HCT116 (cell line): ENCODE measurements around the gene SHKBP1. TPM values are rescaled to one million over a fixed set of nuclear protein-coding genes. Genes with fewer than 3 reads are reported as not detected.

Experiments used
- ATAC-seq: fragments of 200-7000 bp; cut with Tn5 transposase; 2 replicates; pipeline ENCODE4 v1.9.1; 2020; ENCODE audit warnings: mild to moderate bottlenecking, moderate library complexity
- BruUV-seq: library from RNA; stranded (reverse); fragments of 400-500 nt; replicated peaks from 2 replicates; lab custom pipeline; 2021; lab: Mats Ljungman, UMichigan
- CTCF ChIA-PET: fragments of 300-600 bp; sonication (Branson Sonifier 250); formaldehyde crosslinking; loops from one replicate; lab custom pipeline; 2021; ENCODE audit warnings: antibody characterized with exemption; lab: Charles Lee
- POLR2A ChIA-PET: fragments of 300-600, 350-600 bp; sonication (Branson Sonifier 250); formaldehyde crosslinking; loops from one replicate; lab custom pipeline; 2021; ENCODE audit warnings: antibody characterized with exemption; lab: Charles Lee
- RAD21 ChIA-PET, 2 experiments: fragments of 300-600 bp; sonication (Branson Sonifier 250); formaldehyde crosslinking; loops; one replicate each; lab custom pipeline; 2023; ENCODE audit warnings: low total read pairs in 2 of 2; ENCODE audit not compliant: uncharacterized antibody in 2 of 2, unreplicated experiment in 2 of 2, low non-redundant PET in 1 of 2; lab: Charles Lee
- DNase-seq: peaks from one replicate; pipeline ENCODE4 v3.0.0-alpha.2; 2010; ENCODE audit warnings: low read depth, low spot score
- H2AFZ ChIP-seq: fragments of 200-600 bp; shearing (Covaris generic), sonication (generic); 2 replicates; pipeline ENCODE4 v1.6.1; 2017; ENCODE audit warnings: low read depth, mixed run types, mixed read lengths, antibody characterized with exemption, low read length; ENCODE audit not compliant: poor library complexity, severe bottlenecking
- H3K27ac ChIP-seq: 2 replicates; pipeline ENCODE4 v1.5.1; 2012; ENCODE audit warnings: low read depth, low read length
- H3K27me3 ChIP-seq: fragments of 200-600 bp; sonication (generic); 2 replicates; pipeline ENCODE4 v1.6.1; 2016; ENCODE audit warnings: mixed run types, low read length, mixed read lengths; ENCODE audit not compliant: insufficient read depth
- H3K36me3 ChIP-seq, 2 experiments: fragments of 200-500 bp in 1 of 2; fragments of 200-600 bp in 1 of 2; sonication (Bioruptor generic) in 1 of 2; sonication (generic) in 1 of 2; 2 replicates each; pipeline versions ENCODE4 v1.5.1 to v1.6.1; 2014 to 2016; ENCODE audit warnings: low read length in 2 of 2, inconsistent platforms in 1 of 2, mixed read lengths in 1 of 2, mixed run types in 1 of 2; ENCODE audit not compliant: insufficient read depth in 2 of 2, control insufficient read depth in 1 of 2
- H3K4me1 ChIP-seq, 2 experiments: fragments of 200-600 bp in 1 of 2; sonication (generic) in 1 of 2; 2 replicates each; pipeline versions ENCODE4 v1.5.1 to v1.6.1; 2012 to 2017; ENCODE audit warnings: low read length in 2 of 2, inconsistent platforms in 1 of 2, mild to moderate bottlenecking in 1 of 2, mixed read lengths in 1 of 2, mixed run types in 1 of 2, moderate library complexity in 1 of 2; ENCODE audit not compliant: insufficient read depth in 2 of 2, control insufficient read depth in 1 of 2
- H3K4me2 ChIP-seq: fragments of 200-600 bp; sonication (generic); 2 replicates; pipeline ENCODE4 v1.6.1; 2017; ENCODE audit warnings: mixed run types, low read length, mixed read lengths
- H3K4me3 ChIP-seq, 2 experiments: fragments of 200-600 bp in 1 of 2; sonication (generic) in 1 of 2; replicated peaks in 1 of 2; 2 replicates each; pipeline ENCODE4 v1.5.1; 2011 to 2016; ENCODE audit warnings: low read length in 2 of 2, control low read depth in 1 of 2, low read depth in 1 of 2, mild to moderate bottlenecking in 1 of 2, mixed read lengths in 1 of 2, mixed run types in 1 of 2
- H3K79me2 ChIP-seq: fragments of 200-600 bp; sonication (generic); 2 replicates; pipeline ENCODE4 v1.6.1; 2017; ENCODE audit warnings: mild to moderate bottlenecking, mixed run types, low read length, moderate library complexity, mixed read lengths; ENCODE audit not compliant: insufficient read depth
- H3K9ac ChIP-seq: fragments of 200-600 bp; sonication (generic); 2 replicates; pipeline ENCODE4 v1.6.1; 2016; ENCODE audit warnings: low read length, mixed read lengths
- H3K9me2 ChIP-seq: fragments of 200-600 bp; sonication (generic), shearing (Covaris generic); 2 replicates; pipeline ENCODE4 v1.6.1; 2017; ENCODE audit warnings: mixed run types, mild to moderate bottlenecking, moderate library complexity; ENCODE audit not compliant: insufficient read depth
- H3K9me3 ChIP-seq, 2 experiments: fragments of 200-500 bp in 1 of 2; fragments of 200-600 bp in 1 of 2; sonication (Bioruptor generic) in 1 of 2; sonication (generic) in 1 of 2; 2 replicates each; pipeline ENCODE4 v1.6.1; 2014 to 2017; ENCODE audit warnings: low read length in 2 of 2, mixed read lengths in 2 of 2, inconsistent platforms in 1 of 2, low read depth in 1 of 2, mild to moderate bottlenecking in 1 of 2, mixed run types in 1 of 2, moderate library complexity in 1 of 2; ENCODE audit not compliant: control insufficient read depth in 1 of 2, insufficient read depth in 1 of 2
- H4K20me1 ChIP-seq: fragments of 200-600 bp; sonication (generic), shearing (Covaris generic); 2 replicates; pipeline ENCODE4 v1.6.1; 2017; ENCODE audit warnings: mixed run types, mild to moderate bottlenecking, moderate library complexity; ENCODE audit not compliant: insufficient read depth
- CBX3 ChIP-seq: IDR thresholded peaks from 2 replicates; pipeline ENCODE4 v1.6.1; 2012; ENCODE audit warnings: low read depth
- CEBPB ChIP-seq: IDR thresholded peaks from 2 replicates; pipeline ENCODE4 v1.6.1; 2012; ENCODE audit warnings: low read depth
- CTCF ChIP-seq, 3 experiments: fragments of 200-600 bp in 1 of 3; sonication (generic) in 1 of 3; IDR thresholded peaks in 2 of 3; conservative IDR thresholded peaks in 1 of 3; 2 replicates each; pipeline ENCODE4 v1.5.1; 2012 to 2017; ENCODE audit warnings: low read depth in 2 of 3, low read length in 2 of 3, antibody characterized with exemption in 1 of 3, borderline replicate concordance in 1 of 3, control low read depth in 1 of 3, mild to moderate bottlenecking in 1 of 3, mixed read lengths in 1 of 3, mixed run types in 1 of 3, moderate library complexity in 1 of 3; ENCODE audit not compliant: insufficient read depth in 1 of 3
- ELF1 ChIP-seq: IDR thresholded peaks from 2 replicates; pipeline ENCODE4 v1.6.1; 2012; ENCODE audit warnings: low read depth, borderline replicate concordance
- EZH2 ChIP-seq: fragments of 200-600 bp; sonication (generic); IDR thresholded peaks from 2 replicates; pipeline ENCODE4 v1.6.1; 2017; ENCODE audit warnings: antibody characterized with exemption, mixed run types
- EZH2phosphoT487 ChIP-seq: fragments of 200-600 bp; IDR thresholded peaks from 2 replicates; pipeline ENCODE4 v1.6.1; 2018; ENCODE audit warnings: antibody characterized with exemption, borderline replicate concordance
- JUND ChIP-seq: IDR thresholded peaks from 2 replicates; pipeline ENCODE4 v1.6.1; 2012
- MAX ChIP-seq: IDR thresholded peaks from 2 replicates; pipeline ENCODE4 v1.6.1; 2012
- POLR2A ChIP-seq: IDR thresholded peaks from 2 replicates; pipeline ENCODE4 v1.7.0; 2011; ENCODE audit warnings: borderline replicate concordance; ENCODE audit not compliant: insufficient read depth, insufficient read length; ENCODE audit errors: extremely low read depth
- SIN3A ChIP-seq: IDR thresholded peaks from 2 replicates; pipeline ENCODE4 v1.6.1; 2012; ENCODE audit warnings: low read depth
- SP1 ChIP-seq: IDR thresholded peaks from 2 replicates; pipeline ENCODE4 v1.6.1; 2012; ENCODE audit warnings: low read depth
- TCF7L2 ChIP-seq: IDR thresholded peaks from 2 replicates; pipeline ENCODE4 v1.7.0; 2011; ENCODE audit warnings: borderline replicate concordance, inconsistent platforms; ENCODE audit not compliant: insufficient read depth, insufficient read length; ENCODE audit errors: extremely low read depth
- YY1 ChIP-seq: IDR thresholded peaks from 2 replicates; pipeline ENCODE4 v1.6.1; 2011; ENCODE audit warnings: low read length, low read depth, moderate library complexity, mild to moderate bottlenecking; ENCODE audit not compliant: insufficient replicate concordance; ENCODE audit errors: extremely low read depth
- ZFX ChIP-seq: fragments of 450-650 bp; IDR thresholded peaks from 2 replicates; pipeline ENCODE4 v1.6.1; 2017
- ZNF274 ChIP-seq: fragments of 200-500 bp; sonication (Bioruptor generic); IDR thresholded peaks from 2 replicates; pipeline ENCODE4 v1.6.1; 2014; ENCODE audit warnings: mild to moderate bottlenecking, low read depth, low read length, inconsistent platforms
- intact Hi-C: fragments of 100-400 bp; cut with micrococcal nuclease; formaldehyde crosslinking; loops from 2 replicates; pipeline ENCODE4 v1.10.0; 2022
- total RNA-seq: library from RNA; stranded (reverse); gene quantifications from one replicate; pipeline ENCODE4 v1.2.1, GENCODE V29; 2021; ENCODE audit not compliant: unreplicated experiment

SHKBP1 gene
- total RNA-seq, 1 experiment from 2014 or later, result 97.4 TPM

- no TSS peak for BruUV-seq
- no peak for DNase-seq
- TF ChIP-seq MAX (0 out of 2 replicates have a peak, but pooled peaks have one; percentile 27), SIN3A (no peak)
- peak overlapping the region; percentile 93 for H3K4me2 ChIP-seq
- POLR2A ChIA-PET, result no interaction called here
- H3K36me3 ChIP-seq, result 0 out of 4 replicates have a peak, but pooled peaks cover 3 to 9% of the 10 kb centered on the region in 2 experiments
- no peaks in the 10 kb centered on the region for H3K9me3 ChIP-seq
- H3K4me1 ChIP-seq, result peaks cover 51 to 98% of the 10 kb centered on the region in 2 experiments
- H3K9ac ChIP-seq, result peak overlapping the region; percentile 73; the same call in 1 of the 2 replicates
- peak overlapping the region; percentile 38; the same call in 1 of the 2 replicates for H3K27ac ChIP-seq
- no peaks in the 10 kb centered on the region for H4K20me1 ChIP-seq
- H3K27me3 ChIP-seq, result no peaks in the 10 kb centered on the region
- H3K79me2 ChIP-seq, result peaks cover 4% of the 10 kb centered on the region; the same call in 1 of the 2 replicates
- no peak overlapping the region for H3K4me3 ChIP-seq
- no peak for ATAC-seq
- intact Hi-C loops, result loop anchor here (10.0 kb wide), 1 partner anchor 463 kb away; no protein-coding TSS in a partner anchor
- H3K9me2 ChIP-seq, result no peaks in the 10 kb centered on the region
- no peak overlapping the region for H2AFZ ChIP-seq
- CTCF ChIA-PET, result interaction anchor here (1.5 kb wide), 1 partner anchor 27 kb away, joined by 5 read pairs; no protein-coding TSS in a partner anchor
- RAD21 ChIA-PET, result no interaction called here
Observed at GRCh38 chr19:40607311-40608239, 30.9 kb downstream of the SHKBP1 start.

- Histone ChIP-seq H3K9me2 (no peaks in the 10 kb centered on the region), H2AFZ (no peak overlapping the region), H4K20me1 (no peaks in the 10 kb centered on the region), H3K36me3 (0 out of 4 replicates have a peak, but pooled peaks cover 3 to 9% of the 10 kb centered on the region in 2 experiments), H3K9me3 (no peaks in the 10 kb centered on the region), H3K4me2 (peak overlapping the region; percentile 95), H3K4me3 (no peak overlapping the region), H3K27me3 (no peaks in the 10 kb centered on the region), H3K27ac (peak overlapping the region; percentile 38; the same call in 1 of the 2 replicates), H3K9ac (no peak overlapping the region), H3K79me2 (peaks cover 4% of the 10 kb centered on the region; the same call in 1 of the 2 replicates), H3K4me1 (peaks cover 50 to 98% of the 10 kb centered on the region in 2 experiments)
- BruUV-seq, result no TSS peak
- no peak for TF ChIP-seq CTCF (IDR thresholded peaks at IDR 0.05 in 2 of 3, conservative IDR thresholded peaks at IDR 0.05 in 1 of 3; ENCODE audit: borderline replicate concordance in 1 of 3, insufficient read depth in 1 of 3, low read depth in 2 of 3, low read length in 2 of 3)
- TF ChIP-seq CBX3, result no peak
- no peak for TF ChIP-seq ELF1
- TF ChIP-seq ZNF274, result no peak
- TF ChIP-seq POLR2A, result no peak
- no peak for TF ChIP-seq TCF7L2
- TF ChIP-seq JUND, result no peak
- no peak for TF ChIP-seq ZFX
- TF ChIP-seq SIN3A, result no peak
- TF ChIP-seq CEBPB, result no peak
- TF ChIP-seq EZH2, result no peak
- no peak for TF ChIP-seq EZH2phosphoT487
- no peak for TF ChIP-seq YY1
- no peak for TF ChIP-seq SP1
- intact Hi-C loops, result loop anchor here (10.0 kb wide), 1 partner anchor 463 kb away; no protein-coding TSS in a partner anchor
- DNase-seq (no peak), ATAC-seq (no peak)
- CTCF ChIA-PET, result interaction anchor here (1.5 kb wide), 1 partner anchor 27 kb away, joined by 5 read pairs; no protein-coding TSS in a partner anchor
- POLR2A ChIA-PET, result no interaction called here
- RAD21 ChIA-PET, result no interaction called here
Observed at GRCh38 chr19:40608240-40608621, 31.6 kb downstream of the SHKBP1 start.
